Glomerular visceral epithelial cell (primary cell): ENCODE data around the gene CMTM1.
"Not testable (repeated sequence)": the region's sequence is repeated elsewhere in the genome, so short reads cannot be mapped to it uniquely, and the experiment has no call there.

Experiments
- DNase-seq: peaks from one replicate; pipeline ENCODE4 v3.0.0-alpha.2; 2016; ENCODE audit errors: extremely low spot score

The CMTM1 gene

GRCh38 chr16:66562409-66562808 is 3.8 kb upstream of the CMTM1 start:
- no peak for DNase-seq

- no peak for DNase-seq
Measured at GRCh38 chr16:66562986-66563385, 3.3 kb upstream of the CMTM1 start.

- DNase-seq, result no peak
Measured at GRCh38 chr16:66563574-66564334, 2.5 kb upstream of the CMTM1 start.

- DNase-seq, result not testable (repeated sequence)
Measured at GRCh38 chr16:66567270-66567669, 1.0 kb downstream of the CMTM1 start.

GRCh38 chr16:66568355-66568754 is 2.1 kb downstream of the CMTM1 start:
- DNase-seq, result no peak

- no peak for DNase-seq
Measured at GRCh38 chr16:66569131-66569530, 2.9 kb downstream of the CMTM1 start.

GRCh38 chr16:66569827-66570405 is 3.7 kb downstream of the CMTM1 start:
- no peak for DNase-seq

GRCh38 chr16:66572356-66572755 is 6.1 kb downstream of the CMTM1 start:
- no peak for DNase-seq

- no peak for DNase-seq
Measured at GRCh38 chr16:66574081-66574480, 7.8 kb downstream of the CMTM1 start.

- DNase-seq, result no peak
Measured at GRCh38 chr16:66574531-66574930, 8.3 kb downstream of the CMTM1 start.

GRCh38 chr16:66575060-66575459 is 8.8 kb downstream of the CMTM1 start:
- no peak for DNase-seq

GRCh38 chr16:66576296-66576695 is 10.1 kb downstream of the CMTM1 start:
- DNase-seq, result no peak

GRCh38 chr16:66578651-66579531 is 12.7 kb downstream of the CMTM1 start, which contains the start of gene CMTM2:
Gene CMTM2 (plus strand): TSS chr16:66579463. CDS start chr16:66579608, 145 bp downstream.
- DNase-seq, result no peak

- peak; percentile 59 for DNase-seq
Measured at GRCh38 chr16:66580605-66581209, 14.5 kb downstream of the CMTM1 start.

- DNase-seq, result no peak
Measured at GRCh38 chr16:66581246-66581952, 15.2 kb downstream of the CMTM1 start.

- DNase-seq, result no peak
Measured at GRCh38 chr16:66585481-66586239, 19.4 kb downstream of the CMTM1 start.

GRCh38 chr16:66587881-66588600 is 21.8 kb downstream of the CMTM1 start:
- no peak for DNase-seq

- DNase-seq, result no peak
Measured at GRCh38 chr16:66588981-66589713, 22.9 kb downstream of the CMTM1 start.

GRCh38 chr16:66590322-66590721 is 24.1 kb downstream of the CMTM1 start:
- no peak for DNase-seq
